Fibroblast of lung (primary cell): ENCODE data around the gene TMEM198. TPM values are rescaled to one million over a fixed set of nuclear protein-coding genes. Genes with fewer than 3 reads are reported as not detected.

Experiments used
- DNase-seq, 2 donors: peaks; one replicate each; pipeline versions ENCODE4 v3.0.0 to v3.0.0-alpha.2; 2010; ENCODE audit warnings: low read depth in 2 of 2
- H2AFZ ChIP-seq: 2 replicates; pipeline ENCODE4 v1.5.1; 2012; ENCODE audit warnings: low read length, control low read depth, inconsistent platforms
- H3K27ac ChIP-seq: 2 replicates; pipeline ENCODE4 v1.5.1; 2011; ENCODE audit warnings: low read length, control low read depth; ENCODE audit not compliant: insufficient read depth
- H3K27me3 ChIP-seq: 2 replicates; pipeline ENCODE4 v1.5.1; 2011; ENCODE audit warnings: mild to moderate bottlenecking, low read length; ENCODE audit not compliant: control insufficient read depth, insufficient read depth
- H3K36me3 ChIP-seq: 2 replicates; pipeline ENCODE4 v1.5.1; 2011; ENCODE audit warnings: low read length; ENCODE audit not compliant: control insufficient read depth, insufficient read depth
- H3K4me1 ChIP-seq: 2 replicates; pipeline ENCODE4 v1.5.1; 2011; ENCODE audit warnings: low read length; ENCODE audit not compliant: control insufficient read depth, insufficient read depth; ENCODE audit errors: extremely low read depth
- H3K4me2 ChIP-seq: 2 replicates; pipeline ENCODE4 v1.5.1; 2011; ENCODE audit warnings: low read length, control low read depth; ENCODE audit not compliant: insufficient read depth; ENCODE audit errors: extremely low read depth
- H3K4me3 ChIP-seq, 4 experiments: fragments of 200-600 bp in 1 of 4; sonication (generic) in 1 of 4; replicated peaks in 1 of 4; 2 replicates each; pipeline ENCODE4 v1.5.1; 2011 to 2016; ENCODE audit warnings: low read length in 4 of 4, low read depth in 3 of 4, mild to moderate bottlenecking in 3 of 4, control low read depth in 2 of 4, inconsistent platforms in 1 of 4, mixed read lengths in 1 of 4; ENCODE audit not compliant: insufficient read depth in 1 of 4; ENCODE audit errors: control extremely low read depth in 1 of 4
- H3K79me2 ChIP-seq: 2 replicates; pipeline ENCODE4 v1.5.1; 2012; ENCODE audit warnings: mild to moderate bottlenecking, low read length, inconsistent platforms; ENCODE audit not compliant: control insufficient read depth, insufficient read depth
- H3K9ac ChIP-seq: 2 replicates; pipeline ENCODE4 v1.5.1; 2011; ENCODE audit warnings: mild to moderate bottlenecking, low read length, control low read depth; ENCODE audit not compliant: insufficient read depth
- H3K9me3 ChIP-seq: 2 replicates; pipeline ENCODE4 v1.5.1; 2012; ENCODE audit warnings: low read depth, low read length; ENCODE audit not compliant: control insufficient read depth, insufficient read depth
- H4K20me1 ChIP-seq: 2 replicates; pipeline ENCODE4 v1.5.1; 2011; ENCODE audit warnings: low read length; ENCODE audit not compliant: control insufficient read depth, insufficient read depth; ENCODE audit errors: extremely low read depth
- CTCF ChIP-seq, 2 donors: IDR thresholded peaks in 1 of 2; conservative IDR thresholded peaks in 1 of 2; 1 replicate in 1 of 2; 2 replicates in 1 of 2; pipeline ENCODE4 v1.5.1; 2011 to 2012; ENCODE audit warnings: low read length in 2 of 2, control low read depth in 1 of 2, inconsistent platforms in 1 of 2, low read depth in 1 of 2, mild to moderate bottlenecking in 1 of 2
- EZH2 ChIP-seq: IDR thresholded peaks from 2 replicates; pipeline ENCODE4 v1.5.1; 2012; ENCODE audit warnings: low read length, control low read depth, mild to moderate bottlenecking; ENCODE audit errors: missing control alignments
- polyA plus RNA-seq, 2 donors: library from polyadenylated mRNA; depleted of rRNA in 1 of 2; stranded (reverse) in 1 of 2; unstranded in 1 of 2; fragments of >200 nt; gene quantifications; 2 replicates each; pipeline ENCODE4 v1.2.1, GENCODE V29; 2011 to 2012; ENCODE audit warnings: missing spikeins in 1 of 2
- total RNA-seq: library from RNA; depleted of rRNA; stranded (reverse); fragments of >200 nt; gene quantifications from 2 replicates; pipeline ENCODE4 v1.2.1, GENCODE V29; 2014

Gene TMEM198
- total and polyA plus RNA-seq, 2 donors (not counting 1 experiment from before 2014, with no cell fraction given) = 0.70 to 0.99 TPM

- H4K20me1 ChIP-seq = no peaks in the 10 kb centered on the region
- no peak for DNase-seq
Observed at GRCh38 chr2:219575566-219576504, 32.0 kb downstream of the TMEM198 start.

GRCh38 chr2:219576505-219577388, 32.9 kb downstream of the TMEM198 start:
- TF ChIP-seq CTCF (conservative IDR thresholded peaks at IDR 0.05 in 1 of 2, IDR thresholded peaks at IDR 0.05 in 1 of 2; ENCODE audit: low read depth in 1 of 2, low read length in 2 of 2) (no peak), EZH2 (no peak)
- Histone ChIP-seq H4K20me1 (no peaks in the 10 kb centered on the region), H3K79me2 (no peaks in the 10 kb centered on the region), H3K27me3 (peaks cover 25% of the 10 kb centered on the region), H3K36me3 (no peaks in the 10 kb centered on the region), H3K27ac (no peak overlapping the region), H3K4me2 (no peak overlapping the region), H3K9ac (no peak overlapping the region), H3K4me1 (peaks cover 3% of the 10 kb centered on the region), H2AFZ (no peak overlapping the region), H3K9me3 (no peaks in the 10 kb centered on the region), H3K4me3 (no peak overlapping the region)
- peak in 1 of 2 donors; percentile 6 for DNase-seq

More at GRCh38 chr2:219575566-219576504, 32.0 kb downstream of the TMEM198 start:
- H3K4me2 ChIP-seq = no peak overlapping the region
- peaks cover 3% of the 10 kb centered on the region for H3K4me1 ChIP-seq
- H3K9me3 ChIP-seq = no peaks in the 10 kb centered on the region
- H3K27ac ChIP-seq = no peak overlapping the region
- no peak overlapping the region for H2AFZ ChIP-seq
- no peaks in the 10 kb centered on the region for H3K79me2 ChIP-seq
- H3K27me3 ChIP-seq = peaks cover 25% of the 10 kb centered on the region
- H3K36me3 ChIP-seq = no peaks in the 10 kb centered on the region
- TF ChIP-seq EZH2 (no peak), CTCF (conservative IDR thresholded peaks at IDR 0.05 in 1 of 2, IDR thresholded peaks at IDR 0.05 in 1 of 2; ENCODE audit: low read depth in 1 of 2, low read length in 2 of 2) (no peak)
- H3K4me3 ChIP-seq = no peak overlapping the region
- H3K9ac ChIP-seq = no peak overlapping the region
